ENCODE data around the gene PPIE.
"Not testable (repeated sequence)": the region's sequence is repeated elsewhere in the genome, so short reads cannot be mapped to it uniquely, and the experiment has no call there.

The PPIE gene

GRCh38 chr1:39758556-39759435 is 20.1 kb downstream of the PPIE start:
- no peak for DNase-seq

- no peak for DNase-seq
Observed at GRCh38 chr1:39759436-39759726, 20.7 kb downstream of the PPIE start.

GRCh38 chr1:39760074-39761008 is 21.7 kb downstream of the PPIE start:
- DNase-seq = no peak

DNA sequence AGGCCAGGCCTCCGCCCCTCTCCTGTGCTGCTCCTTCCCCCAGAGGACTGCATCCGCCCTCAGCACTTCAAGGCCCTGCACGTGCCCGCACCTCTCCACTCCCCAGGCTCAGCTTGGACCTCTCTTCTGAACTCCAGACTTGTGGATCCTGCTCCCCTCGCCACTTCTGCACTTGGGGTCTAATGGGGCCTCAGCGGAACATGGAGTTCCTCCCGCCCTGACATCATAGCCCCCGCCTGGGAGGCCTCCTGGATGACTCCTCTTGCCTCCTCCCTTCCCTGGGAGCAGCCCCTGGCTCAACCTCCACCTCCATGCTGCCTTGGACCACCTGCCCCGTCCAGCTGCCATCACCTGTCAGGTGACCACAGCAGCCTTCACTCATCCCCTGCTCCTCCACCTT is 22.3 kb downstream of the PPIE start:
- no peak for DNase-seq

DNA sequence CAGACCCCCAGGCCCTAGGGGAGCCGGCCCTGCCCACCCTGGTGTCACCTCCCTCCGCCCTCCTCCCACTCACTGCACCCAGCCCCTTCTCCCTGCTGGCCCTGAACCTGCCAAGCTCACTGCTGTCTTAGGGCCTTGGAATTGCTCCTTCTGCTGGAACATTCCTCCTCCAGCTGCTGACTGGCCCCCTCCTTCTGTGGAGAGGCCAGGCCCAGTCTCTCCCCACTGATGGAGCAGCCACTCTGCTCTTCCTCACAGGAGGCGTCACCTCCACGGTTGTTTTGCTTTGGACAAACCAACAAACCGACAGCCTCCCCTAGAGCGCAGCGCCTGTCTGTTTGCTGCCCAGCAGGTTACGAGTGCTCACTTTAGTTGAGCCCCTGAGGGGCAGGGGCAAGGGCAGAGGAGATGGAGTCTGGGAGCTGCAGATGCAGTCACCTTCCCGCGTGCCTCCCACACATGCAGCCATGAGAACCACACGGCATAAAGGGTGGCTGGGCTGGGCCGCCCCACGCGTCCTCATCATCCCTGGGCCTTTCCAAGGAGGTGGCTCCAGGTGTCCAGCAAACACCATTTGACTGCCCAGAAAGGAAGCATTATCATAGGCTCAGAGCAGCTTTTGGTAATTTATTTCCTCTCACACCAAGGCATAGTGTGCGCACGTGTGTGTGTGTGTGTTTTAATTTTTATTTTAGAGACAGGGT is 23.0 kb downstream of the PPIE start:
- DNase-seq = no peak

- no peak for DNase-seq
Observed at GRCh38 chr1:39762550-39763540, 24.2 kb downstream of the PPIE start.

DNA sequence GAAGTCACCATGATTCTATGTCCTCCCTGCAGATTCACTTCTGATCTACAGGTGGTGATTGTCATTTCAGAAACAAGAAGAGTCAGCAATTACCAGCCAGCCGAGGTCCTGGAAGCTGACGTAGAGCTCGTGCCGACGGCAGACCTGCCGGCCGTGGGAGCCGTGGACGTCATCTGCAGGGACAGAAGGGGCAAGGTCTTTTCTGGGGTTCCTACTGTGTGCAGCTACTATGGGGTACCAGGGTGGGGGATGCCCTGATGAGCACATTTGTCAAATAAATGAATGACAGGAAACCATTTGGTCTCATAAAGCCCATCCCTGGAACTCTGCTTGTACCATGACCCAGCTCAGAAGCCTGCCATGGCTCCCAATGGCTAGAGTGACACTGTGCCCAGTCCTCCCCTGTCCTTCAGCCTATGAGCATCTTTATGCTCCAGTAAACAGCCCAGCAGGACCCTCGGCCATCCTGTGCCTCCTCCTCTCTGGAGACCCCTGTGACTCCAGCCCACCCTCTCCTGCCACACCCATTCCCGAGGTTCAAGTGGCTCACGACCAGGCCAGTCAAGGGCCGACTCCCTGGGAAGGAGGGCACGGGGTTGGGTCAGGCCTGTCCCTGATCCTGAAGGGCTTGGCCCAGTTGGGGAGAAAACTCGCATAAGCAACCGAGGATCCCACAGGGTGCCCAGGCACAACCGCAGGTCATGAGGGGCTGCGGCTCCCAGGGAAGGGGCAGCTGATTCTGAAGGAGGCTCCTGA is 25.1 kb downstream of the PPIE start:
- DNase-seq = not testable (repeated sequence)

DNA sequence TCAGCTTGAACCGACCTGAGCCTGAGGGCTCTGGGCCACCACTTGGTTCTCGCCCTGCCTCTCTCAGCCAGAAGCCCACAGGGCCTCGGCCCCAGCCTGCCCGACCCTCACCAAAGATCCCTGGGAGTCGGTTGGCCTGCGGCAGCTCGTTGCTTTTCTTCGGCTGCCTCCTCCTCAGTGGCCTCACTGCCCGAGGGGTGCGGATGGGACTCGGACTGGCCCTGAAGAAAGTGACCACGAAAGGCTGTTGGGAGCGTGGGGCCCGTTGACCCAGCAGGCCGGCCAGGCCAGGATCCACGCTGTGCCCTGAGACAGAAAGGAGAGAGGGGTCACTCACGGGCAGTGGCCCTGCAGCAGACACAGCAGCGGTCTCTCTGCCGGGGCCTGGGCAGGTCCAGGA is 25.8 kb downstream of the PPIE start:
- DNase-seq = not testable (repeated sequence)

- DNase-seq = not testable (repeated sequence)
Observed at GRCh38 chr1:39766466-39766865, 27.8 kb downstream of the PPIE start.

- DNase-seq = not testable (repeated sequence)
Observed at GRCh38 chr1:39769502-39769901, 30.8 kb downstream of the PPIE start.

- DNase-seq = not testable (repeated sequence)
Observed at GRCh38 chr1:39770100-39771021, 31.7 kb downstream of the PPIE start.

DNA sequence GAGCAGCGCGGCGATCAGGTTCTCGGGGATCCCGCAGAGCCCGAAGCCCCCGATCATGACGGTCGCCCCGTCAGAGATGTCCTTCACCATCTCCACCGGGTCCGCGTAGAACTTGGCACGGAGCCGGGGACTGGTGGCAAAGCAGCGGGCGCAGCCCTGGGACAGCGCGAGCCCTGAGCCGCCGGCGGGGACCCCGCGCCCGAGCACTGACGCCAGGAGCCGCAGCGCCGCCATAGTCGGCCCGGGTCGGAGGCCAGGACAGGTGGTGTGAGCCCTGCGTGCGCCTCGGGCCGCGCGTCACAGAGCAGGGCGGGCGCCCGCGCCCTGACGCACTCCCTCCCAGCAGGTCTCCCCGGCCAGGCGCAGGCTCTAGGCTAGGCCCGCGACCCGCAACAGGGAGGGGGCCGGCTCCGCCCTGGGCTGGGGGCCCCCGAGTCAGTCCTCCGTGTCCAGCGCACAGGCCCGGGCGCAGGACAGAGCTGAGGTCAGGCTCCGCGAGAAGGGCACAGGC is 32.4 kb downstream of the PPIE start, which contains the start of gene OXCT2:
Gene OXCT2 (minus strand): TSS at position 327 of the 511 bp plus-strand sequence. CDS start 93 bp downstream, at position 234.
- DNase-seq = not testable (repeated sequence)

DNA sequence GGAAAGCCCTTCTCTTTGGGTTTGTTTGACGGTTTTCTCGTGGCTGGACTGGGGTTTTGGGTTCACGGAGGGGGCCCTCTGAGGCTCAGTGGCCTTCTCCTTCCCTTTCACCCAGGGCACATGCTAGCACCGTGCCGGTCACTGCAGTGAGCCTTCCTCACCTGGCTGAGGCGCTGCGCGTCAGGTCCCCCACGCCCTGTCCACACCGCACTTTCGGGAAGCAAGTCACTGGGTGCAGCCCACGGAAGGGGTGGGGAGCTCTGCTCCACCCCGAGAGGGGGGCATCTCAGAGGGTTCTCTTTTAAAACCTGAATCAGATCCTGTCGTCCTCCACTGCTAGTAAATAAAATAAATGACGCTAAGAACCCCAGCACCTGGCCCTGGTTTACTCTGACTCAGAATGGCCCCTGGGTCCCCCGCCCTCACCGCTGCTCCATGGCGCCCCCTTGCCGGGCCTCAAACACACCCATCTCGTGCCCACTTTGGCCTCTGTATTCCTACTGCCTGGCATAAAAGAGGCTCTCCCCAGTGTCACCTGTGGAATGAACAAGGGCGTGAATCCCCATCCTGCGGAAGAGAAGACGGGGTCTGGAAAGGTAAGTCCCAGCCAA is 34.8 kb downstream of the PPIE start:
- DNase-seq = not testable (repeated sequence)

DNA sequence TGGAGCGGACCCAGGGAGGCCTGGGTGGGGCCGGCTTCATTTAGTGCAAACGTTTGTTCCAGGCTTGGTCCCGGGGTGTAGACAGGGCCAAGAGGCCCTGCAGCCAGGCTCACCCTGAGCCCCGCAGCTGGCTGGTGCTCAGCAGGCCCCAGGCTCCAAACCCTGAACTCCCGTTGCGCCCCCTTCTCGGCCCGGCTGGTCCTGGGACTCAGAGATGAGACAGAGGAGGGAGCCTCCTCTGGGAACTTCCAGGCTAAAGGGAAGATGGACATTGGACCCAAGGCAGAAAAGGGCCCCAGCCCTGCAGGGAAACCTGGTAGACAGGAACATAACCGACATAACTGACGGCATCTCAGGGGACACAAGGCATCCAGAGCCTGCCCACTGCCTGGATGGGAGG is 36.5 kb downstream of the PPIE start:
- DNase-seq = not testable (repeated sequence)

DNA sequence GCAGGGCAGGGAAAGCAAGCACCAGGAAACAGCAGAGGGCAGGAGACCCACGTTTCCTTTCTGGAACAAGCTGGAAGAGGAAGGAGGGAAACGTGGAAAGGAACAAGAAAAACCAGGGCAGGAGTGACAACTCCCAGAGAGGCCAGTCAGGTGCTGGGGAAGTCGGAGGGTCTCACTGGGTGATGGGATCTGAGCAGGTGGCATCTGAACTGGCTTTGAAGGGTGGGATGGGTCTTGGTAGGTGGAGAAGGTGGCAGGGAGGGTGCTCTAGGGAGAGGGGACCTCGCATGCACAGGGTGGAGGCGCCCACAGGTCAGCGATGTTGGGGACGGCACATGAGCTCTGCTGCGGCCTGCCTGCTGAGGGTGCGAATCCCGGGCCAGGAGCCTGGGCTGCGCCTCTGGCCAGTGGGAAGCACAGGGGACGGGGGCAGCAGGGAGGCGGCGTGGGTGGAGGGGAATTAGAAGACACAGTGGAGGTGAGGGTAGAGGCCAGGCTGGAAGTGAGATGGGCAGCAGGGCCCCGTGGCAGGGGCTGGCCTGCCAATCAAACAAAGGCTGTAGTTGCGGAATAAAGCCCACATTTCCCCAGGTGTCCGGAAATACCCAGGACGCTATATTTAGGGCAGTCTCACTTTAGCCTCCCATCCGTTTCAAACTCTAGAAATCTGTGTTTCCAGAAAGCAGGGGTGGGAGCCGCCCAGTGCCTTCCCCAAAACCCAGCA is 37.2 kb downstream of the PPIE start:
- DNase-seq = not testable (repeated sequence)

DNA sequence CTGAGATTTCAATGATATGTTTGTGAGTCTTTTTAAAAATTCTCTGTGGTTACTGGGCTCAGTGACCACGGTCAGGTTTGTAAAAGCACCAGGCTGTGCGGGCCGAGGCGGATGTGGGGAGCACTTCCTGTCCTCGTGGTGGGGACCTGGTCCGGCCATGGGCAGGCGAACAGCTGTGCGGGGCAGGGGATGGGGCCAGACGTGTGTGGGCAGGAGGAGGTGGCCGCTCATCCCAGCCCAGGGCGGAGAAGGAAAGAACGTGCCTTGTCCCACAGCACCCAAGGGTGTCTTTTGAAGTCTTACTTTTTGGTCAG is 37.7 kb downstream of the PPIE start:
- no peak for DNase-seq

- no peak for DNase-seq
Observed at GRCh38 chr1:39776886-39777285, 38.2 kb downstream of the PPIE start.

DNA sequence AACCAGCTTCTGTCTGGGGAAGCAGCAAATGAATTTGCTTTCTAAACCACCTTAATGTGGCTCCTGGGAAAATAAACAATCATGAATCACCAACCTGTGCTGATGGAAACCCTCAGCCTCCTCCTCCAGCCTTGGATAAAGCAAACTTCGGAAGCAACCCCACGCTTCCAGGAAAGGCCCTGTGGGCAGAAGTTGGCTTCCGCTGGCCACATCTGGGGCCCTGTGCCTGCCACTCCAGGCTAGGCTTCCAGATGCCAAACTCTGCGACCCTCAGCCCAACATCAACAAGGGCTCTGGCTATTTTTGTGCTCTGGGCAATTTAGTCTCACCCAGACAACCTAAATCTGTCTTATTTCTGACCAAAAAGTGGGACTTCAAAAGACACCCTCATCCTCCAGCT is 38.6 kb downstream of the PPIE start:
- no peak for DNase-seq

- not testable (repeated sequence) for DNase-seq
Observed at GRCh38 chr1:39777896-39778295, 39.2 kb downstream of the PPIE start.
